ENCODE data around the gene POLN. TPM values are rescaled to one million over a fixed set of nuclear protein-coding genes. Genes with fewer than 3 reads are reported as not detected.

The POLN gene
- total RNA-seq, 2 experiments from 2014 or later = 4.0 to 4.4 TPM

DNA sequence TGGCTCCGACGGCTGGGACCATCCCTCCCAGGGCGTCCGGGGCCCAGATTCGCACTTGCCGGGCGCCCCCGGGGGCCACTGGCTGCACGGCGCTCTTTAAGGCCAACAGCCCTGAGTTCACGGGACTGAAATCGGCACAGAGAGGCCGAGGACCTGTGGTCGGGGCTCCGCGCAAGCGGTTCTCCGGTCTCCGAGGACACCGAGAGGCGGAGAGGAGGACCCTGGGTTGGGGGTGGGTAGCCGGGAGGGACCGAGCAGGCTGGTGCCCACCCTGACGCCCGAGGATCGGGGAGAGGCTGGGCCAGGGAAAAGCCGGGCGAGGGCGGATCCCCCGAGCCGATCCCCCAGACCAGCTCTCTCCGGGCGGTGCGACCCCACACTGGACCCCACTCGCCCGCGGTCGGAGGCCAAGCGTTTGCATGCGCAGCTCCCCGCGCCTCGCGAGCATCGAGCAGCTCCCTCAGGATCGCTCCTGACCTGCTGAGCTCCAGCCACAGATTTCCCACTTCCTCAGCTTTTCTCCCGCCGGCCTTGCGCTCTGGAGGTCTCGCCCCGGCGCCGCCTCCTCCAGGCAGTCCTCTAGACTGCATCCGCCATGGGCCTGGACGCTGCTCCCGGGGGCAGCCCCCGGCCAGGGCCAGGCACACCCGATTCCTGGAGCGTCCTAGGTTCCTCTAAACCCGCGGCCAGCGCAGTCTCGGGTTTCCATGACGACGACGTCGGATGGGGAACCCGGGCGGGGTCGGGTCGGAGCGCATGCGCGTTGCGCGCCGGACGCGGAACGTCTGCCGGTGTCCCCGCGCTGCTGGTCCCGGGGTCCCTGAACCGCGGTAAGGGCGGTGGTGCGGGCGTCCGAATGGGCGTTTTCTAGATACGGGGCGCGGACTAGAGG, 200.4 kb downstream of the POLN start:
- H3K79me2 ChIP-seq (ENCODE audit: insufficient read depth, low read depth, low read length) = no peaks in the 10 kb centered on the region
- no peaks in the 10 kb centered on the region for H3K36me3 ChIP-seq (ENCODE audit: insufficient read depth, low read length)
- peak overlapping the region; percentile 55 for H3K4me2 ChIP-seq (ENCODE audit: low read length)
- H3K4me3 ChIP-seq (ENCODE audit: low read depth, low read length, poor library complexity, severe bottlenecking) = peak overlapping the region; percentile 63
- no TSS peak for BruUV-seq (replicated peaks)
- no peak overlapping the region for H3K27ac ChIP-seq (ENCODE audit: low read depth, low read length, poor library complexity, severe bottlenecking)
- no peak for TF ChIP-seq EZH2phosphoT487 (IDR thresholded peaks at IDR 0.05; ENCODE audit: borderline replicate concordance, low read depth, low read length)
- TF ChIP-seq CTCF (conservative IDR thresholded peaks at IDR 0.05; ENCODE audit: low read length) = no peak
- peaks cover 8% of the 10 kb centered on the region for H3K4me1 ChIP-seq (ENCODE audit: insufficient read depth, low read length, poor library complexity, severe bottlenecking)
- H4K20me1 ChIP-seq (ENCODE audit: insufficient read depth, low read length) = no peaks in the 10 kb centered on the region
- no peaks in the 10 kb centered on the region for H3K9me2 ChIP-seq (ENCODE audit: insufficient read depth, low read length)
- CTCF ChIA-PET (ENCODE audit: unreplicated experiment) = no interaction called here
- intact Hi-C loops (cut with micrococcal nuclease; ENCODE audit: unreplicated experiment) = no loop called here
- DNase-seq (ENCODE audit: low spot score) = peak; percentile 80
- no peaks in the 10 kb centered on the region for H3K9me3 ChIP-seq (ENCODE audit: low read length)
- 0 out of 2 replicates have a peak overlapping the region, but pooled peaks have one; percentile 17 for H2AFZ ChIP-seq (ENCODE audit: low read length)
- POLR2A ChIA-PET = interaction anchor here (0.5 kb wide), 1 partner anchor 548 kb away, joined by 3 read pairs; no protein-coding TSS in a partner anchor

GRCh38 chr4:2040391-2041238, 201.3 kb downstream of the POLN start:
- Histone ChIP-seq H3K9me3 (ENCODE audit: low read length) (no peaks in the 10 kb centered on the region), H3K4me3 (ENCODE audit: low read depth, low read length, poor library complexity, severe bottlenecking) (no peak overlapping the region), H3K4me2 (ENCODE audit: low read length) (no peak overlapping the region; the same call in 1 of the 2 replicates), H3K9me2 (ENCODE audit: insufficient read depth, low read length) (no peaks in the 10 kb centered on the region), H3K79me2 (ENCODE audit: insufficient read depth, low read depth, low read length) (no peaks in the 10 kb centered on the region), H3K27ac (ENCODE audit: low read depth, low read length, poor library complexity, severe bottlenecking) (no peak overlapping the region), H4K20me1 (ENCODE audit: insufficient read depth, low read length) (no peaks in the 10 kb centered on the region), H3K4me1 (ENCODE audit: insufficient read depth, low read length, poor library complexity, severe bottlenecking) (peaks cover 8% of the 10 kb centered on the region), H3K36me3 (ENCODE audit: insufficient read depth, low read length) (no peaks in the 10 kb centered on the region), H2AFZ (ENCODE audit: low read length) (no peak overlapping the region)
- TF ChIP-seq EZH2phosphoT487 (IDR thresholded peaks at IDR 0.05; ENCODE audit: borderline replicate concordance, low read depth, low read length) = no peak
- TF ChIP-seq CTCF (conservative IDR thresholded peaks at IDR 0.05; ENCODE audit: low read length) = no peak
- CTCF ChIA-PET (ENCODE audit: unreplicated experiment) = no interaction called here
- intact Hi-C loops (cut with micrococcal nuclease; ENCODE audit: unreplicated experiment) = no loop called here
- DNase-seq (ENCODE audit: low spot score) = no peak
- POLR2A ChIA-PET = no interaction called here
- BruUV-seq (replicated peaks) = no TSS peak

Data from OCI-LY7 (cell line).